HFF-Myc (cell line): Measurements from ENCODE around the gene PAWR.

Experiments used
- DNase-seq: peaks from one replicate; pipeline ENCODE4 v3.0.0-alpha.2; 2011; ENCODE audit warnings: low read depth; ENCODE audit errors: extremely low read depth
- H3K4me3 ChIP-seq: replicated peaks from 2 replicates; pipeline ENCODE4 v1.5.1; 2011; ENCODE audit warnings: low read depth, mild to moderate bottlenecking, control low read depth, low read length
- CTCF ChIP-seq: IDR thresholded peaks from 2 replicates; pipeline ENCODE4 v1.5.1; 2012; ENCODE audit warnings: mild to moderate bottlenecking, low read depth, low read length, control low read depth; ENCODE audit errors: missing control alignments

Gene PAWR

DNA sequence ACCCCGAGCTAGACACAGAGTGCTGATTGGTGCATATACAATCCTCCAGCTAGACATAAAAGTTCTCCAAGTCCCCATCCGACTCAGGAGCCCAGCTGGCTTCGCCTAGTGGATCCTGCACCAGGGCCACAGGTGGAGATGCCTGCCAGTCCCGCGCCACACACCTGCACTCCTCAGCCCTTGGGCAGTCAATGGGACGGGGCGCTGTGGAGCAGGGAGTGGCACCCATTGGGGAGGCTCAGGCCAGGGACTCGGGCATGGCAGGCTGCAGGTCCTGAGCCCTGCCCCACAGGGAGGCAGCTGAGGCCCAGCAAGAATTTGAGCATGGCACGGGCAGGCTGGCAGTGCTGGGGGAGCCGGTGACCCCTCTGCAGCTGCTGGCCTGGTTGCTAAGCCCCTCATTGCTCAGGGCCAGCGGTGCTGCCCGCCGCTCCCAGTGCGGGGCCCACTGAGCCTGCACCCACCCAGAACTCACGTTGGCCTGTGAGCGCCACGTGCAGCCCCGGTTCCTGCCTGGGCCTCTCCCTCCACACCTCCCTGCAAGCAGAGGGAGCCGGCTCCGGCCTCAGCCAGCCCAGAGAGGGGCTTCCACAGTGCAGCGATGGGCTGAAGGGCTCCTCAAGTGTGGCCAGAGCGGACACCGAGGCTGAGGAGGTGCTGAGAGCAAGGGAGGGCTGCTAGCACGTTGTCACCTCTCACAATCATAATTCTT, 136.7 kb downstream of the PAWR start:
- no peak for DNase-seq
- no peak for TF ChIP-seq CTCF
- H3K4me3 ChIP-seq, result no peak overlapping the region

- no peak for TF ChIP-seq CTCF
- H3K4me3 ChIP-seq, result no peak overlapping the region
Measured at GRCh38 chr12:79552192-79552591, 138.6 kb downstream of the PAWR start.

GRCh38 chr12:79549531-79550271, 141.1 kb downstream of the PAWR start:
- DNase-seq, result no peak
- TF ChIP-seq CTCF, result no peak
- H3K4me3 ChIP-seq, result no peak overlapping the region

More at GRCh38 chr12:79552192-79552591, 138.6 kb downstream of the PAWR start:
- no peak for DNase-seq

DNA sequence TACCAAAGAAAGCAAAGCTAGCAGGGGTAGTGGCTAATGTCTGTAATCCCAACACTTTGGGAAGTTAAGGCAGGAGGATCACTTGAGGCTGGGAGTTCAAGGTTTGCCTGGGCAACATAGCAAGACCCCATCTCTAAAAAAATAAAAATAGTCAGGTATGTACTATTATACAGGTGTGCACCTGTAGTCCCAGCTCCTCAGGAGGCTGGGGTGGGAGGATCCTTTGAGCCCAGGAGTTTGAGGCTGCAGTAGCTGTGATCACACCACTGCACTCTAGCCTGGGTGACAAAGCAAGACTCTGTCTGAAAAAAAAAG, 142.2 kb downstream of the PAWR start:
- TF ChIP-seq CTCF, result no peak
- H3K4me3 ChIP-seq, result no peak overlapping the region
- DNase-seq, result no peak

DNA sequence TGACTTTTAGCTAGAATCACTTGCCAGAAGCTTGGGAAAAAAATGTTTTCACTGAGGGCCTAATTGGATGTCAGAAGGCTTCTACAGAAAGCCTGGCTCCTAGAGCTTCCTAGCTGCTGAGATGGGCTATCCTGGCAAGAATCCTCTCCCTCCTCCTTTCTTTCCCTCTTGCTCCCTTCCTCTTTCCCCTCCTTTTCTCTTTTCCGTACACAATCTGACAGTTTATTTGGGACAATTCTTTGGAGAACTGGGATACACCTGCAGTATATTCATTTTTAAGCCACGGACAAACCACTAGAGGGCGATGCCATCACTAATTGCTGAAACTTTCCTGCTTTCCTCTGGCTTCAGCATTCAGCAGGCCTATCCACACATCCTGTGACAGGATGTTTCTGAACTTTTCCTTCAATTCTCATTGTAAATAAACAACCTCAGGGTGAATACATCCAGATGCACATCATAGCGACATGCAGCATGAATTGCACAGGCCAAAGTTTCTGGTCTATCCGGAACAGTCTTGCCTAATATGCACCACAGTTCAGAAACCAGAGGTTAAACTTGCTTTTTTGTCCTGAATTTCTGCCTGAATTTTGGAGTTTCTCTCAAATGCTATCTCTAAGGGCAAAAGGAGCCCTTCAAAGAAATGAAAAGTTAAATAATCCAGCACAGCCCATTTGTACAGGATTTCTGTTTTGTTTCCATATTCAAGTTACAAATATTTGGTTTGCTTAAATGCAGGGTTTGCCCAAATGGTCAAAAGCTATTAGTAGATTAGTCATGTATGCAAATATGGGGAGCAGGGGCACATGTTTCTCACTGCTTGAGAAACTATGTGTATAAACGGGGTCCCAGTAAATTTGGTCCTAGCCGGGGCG, 142.8 kb downstream of the PAWR start:
- TF ChIP-seq CTCF, result peak; percentile 78
- no peak overlapping the region for H3K4me3 ChIP-seq
- peak; percentile 79 for DNase-seq

DNA sequence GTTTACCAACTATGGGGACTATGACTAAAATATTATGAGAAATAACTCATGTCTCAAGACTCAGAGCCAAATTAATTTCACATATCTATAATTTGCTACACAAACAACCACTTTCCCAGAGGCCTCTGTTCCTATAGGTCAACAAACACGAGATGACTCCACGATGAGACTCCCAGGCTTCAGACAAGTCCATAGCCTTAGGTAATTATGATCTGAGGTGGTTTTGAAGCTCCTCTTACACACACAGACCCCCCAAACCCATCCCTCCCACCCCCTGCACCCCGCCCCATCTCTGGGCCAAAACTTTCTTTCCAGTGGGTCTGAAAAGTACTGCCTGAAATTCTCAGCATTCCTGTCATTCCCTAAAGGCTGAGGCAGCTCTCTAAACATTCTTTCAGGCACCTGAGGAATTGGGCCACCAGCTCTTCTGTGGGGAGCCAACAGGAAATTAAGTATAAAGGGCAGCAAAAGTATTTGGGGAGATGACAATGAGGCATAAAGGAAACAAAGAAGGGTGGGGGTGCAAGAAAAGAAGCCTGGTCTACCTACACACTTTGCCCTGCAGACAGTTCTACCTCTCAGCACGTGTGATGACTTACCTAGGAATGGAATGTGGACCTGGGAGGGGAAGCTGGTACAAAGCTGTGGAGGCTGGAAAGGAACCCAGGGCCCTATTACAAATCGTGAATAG, 143.6 kb downstream of the PAWR start:
- DNase-seq, result no peak
- no peak overlapping the region for H3K4me3 ChIP-seq
- TF ChIP-seq CTCF, result no peak
